Spleen (tissue), 7 donors: ENCODE data around the gene SLN.

ENCODE experiments used
- CTCF ChIP-seq, 11 experiments: fragments of 200-600 bp in 7 of 11; fragments of 450-650 bp in 4 of 11; sonication (generic) in 4 of 11; IDR thresholded peaks in 8 of 11; conservative IDR thresholded peaks in 3 of 11; 1 replicate in 7 of 11; 2 replicates in 4 of 11; pipeline versions ENCODE4 v1.4.0 to v1.8.0; 2016 to 2021; ENCODE audit warnings: antibody characterized with exemption in 11 of 11, inconsistent platforms in 4 of 11, mild to moderate bottlenecking in 1 of 11
- POLR2A ChIP-seq, 3 donors: fragments of 450-650 bp; IDR thresholded peaks; one replicate each; pipeline ENCODE4 v1.5.1; 2017; ENCODE audit warnings: antibody characterized with exemption in 3 of 3, mild to moderate bottlenecking in 1 of 3
- donor health status: DM: no; HTN: no; CAD: no; lungs with moderate emphysema.
- donor health status: DM: no; HTN: no; CAD: no.
- donor health status: DM: no; HTN: no; CAD: no.

GRCh38 chr11:107666911-107667613, 44.8 kb downstream of the SLN start:
- no peak for TF ChIP-seq CTCF (IDR thresholded peaks at IDR 0.05 in 8 of 11, conservative IDR thresholded peaks at IDR 0.05 in 3 of 11)
- TF ChIP-seq POLR2A (IDR thresholded peaks at IDR 0.05) = no peak
